ENCODE measurements around the gene BACH2.

Gene BACH2

DNA sequence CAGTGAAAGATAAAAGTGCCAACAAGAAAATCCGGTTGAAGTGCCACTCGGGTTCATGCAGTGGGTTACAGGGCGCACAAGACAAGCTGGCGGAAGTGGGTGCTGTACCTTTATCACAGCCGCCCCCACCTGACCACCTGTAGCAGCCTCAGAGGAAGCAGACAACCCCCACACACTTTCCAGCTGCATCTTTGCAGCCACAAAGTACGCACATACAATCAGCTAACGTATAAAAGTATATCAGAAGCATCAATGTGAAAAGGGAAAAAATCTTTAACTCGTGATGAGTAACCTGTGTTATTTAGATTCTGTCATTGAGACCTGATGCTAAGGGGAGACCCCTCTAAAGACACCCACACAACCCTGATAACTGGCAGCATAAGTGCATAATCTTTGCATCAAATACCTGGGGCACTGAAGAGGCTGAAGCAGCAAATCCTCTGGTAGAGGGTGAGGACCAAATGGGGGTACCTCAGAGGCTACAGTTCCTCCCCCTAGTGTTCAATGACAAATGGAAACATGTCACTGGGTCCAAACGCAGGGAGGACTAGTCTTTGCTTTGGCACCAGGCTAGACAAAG, 22.1 kb downstream of the BACH2 start:
- no peak for DNase-seq

DNA sequence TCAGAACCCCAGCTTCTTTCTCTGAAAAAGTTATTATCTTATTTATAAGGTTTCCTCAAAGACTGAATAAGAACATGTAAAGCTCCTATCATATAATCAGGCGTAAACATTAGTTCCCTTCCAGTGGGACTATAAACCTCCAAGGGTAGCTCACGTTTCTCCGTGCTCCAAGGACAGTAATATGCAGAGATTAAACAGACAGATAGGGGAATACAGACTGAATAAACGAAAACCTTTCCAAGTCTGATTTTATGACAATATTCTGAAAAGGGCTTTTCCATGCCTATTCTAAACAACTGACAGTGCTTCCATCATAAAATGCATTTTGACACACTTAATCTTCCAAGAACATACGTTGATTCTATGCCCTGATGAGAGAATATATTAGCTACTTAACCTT, 22.8 kb downstream of the BACH2 start:
- no peak for DNase-seq

DNA sequence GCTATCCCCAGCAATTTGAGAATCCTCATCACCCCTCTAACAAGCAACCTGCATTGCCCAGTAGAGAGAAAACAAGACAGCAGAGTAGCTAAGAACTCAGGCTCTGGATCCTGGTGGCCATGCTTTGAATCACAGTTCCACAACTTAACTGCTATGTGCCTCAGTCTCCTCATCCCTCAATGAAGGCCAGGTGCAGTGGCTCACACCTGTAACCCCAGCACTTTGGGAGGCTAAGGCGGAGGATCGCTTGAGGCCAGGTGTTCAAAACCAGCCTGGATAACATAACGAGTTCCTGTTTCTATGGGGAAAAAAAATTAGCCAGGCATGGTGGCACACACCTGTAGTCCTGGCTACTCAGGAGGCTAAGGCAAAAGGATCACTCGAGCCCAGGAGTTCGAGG, 23.7 kb downstream of the BACH2 start:
- DNase-seq = no peak

DNA sequence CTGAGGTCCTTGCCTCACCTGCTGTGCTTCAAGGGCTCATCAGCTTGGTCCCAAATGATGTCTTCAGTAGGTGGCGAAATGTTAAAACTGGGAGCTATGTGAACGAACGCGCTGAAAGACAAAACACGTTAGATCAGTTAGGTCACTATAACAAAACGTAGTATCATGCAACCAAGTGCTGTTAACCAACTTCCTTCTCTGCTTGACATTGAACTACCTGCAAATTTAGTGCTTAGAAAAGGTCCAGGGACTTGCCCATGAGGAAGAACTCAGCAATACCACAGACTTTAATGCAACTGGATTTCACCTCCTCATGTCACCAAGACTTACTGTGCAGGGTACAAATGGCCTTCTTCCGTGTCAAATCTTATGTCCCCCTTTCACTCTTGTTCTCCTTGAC, 24.8 kb downstream of the BACH2 start:
- DNase-seq = no peak

DNA sequence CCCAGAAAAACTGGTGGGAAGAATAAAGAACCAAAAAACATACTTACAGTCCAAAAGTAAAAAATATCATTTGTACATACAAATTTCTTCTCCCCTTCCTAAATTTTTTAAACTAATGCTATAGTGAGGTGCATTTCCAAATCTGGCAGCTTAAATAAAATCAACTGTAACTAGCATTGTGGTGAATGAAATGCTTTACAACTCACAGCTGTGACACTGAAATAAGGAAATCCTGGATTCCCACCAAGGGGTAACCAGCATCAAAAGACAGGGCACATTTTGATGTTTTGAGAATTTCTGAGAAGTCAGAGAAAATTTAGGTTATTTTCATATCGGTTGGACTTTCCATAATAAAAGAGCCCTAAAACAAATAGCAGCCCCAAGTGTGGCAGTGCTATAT, 27.3 kb downstream of the BACH2 start:
- DNase-seq = no peak

DNA sequence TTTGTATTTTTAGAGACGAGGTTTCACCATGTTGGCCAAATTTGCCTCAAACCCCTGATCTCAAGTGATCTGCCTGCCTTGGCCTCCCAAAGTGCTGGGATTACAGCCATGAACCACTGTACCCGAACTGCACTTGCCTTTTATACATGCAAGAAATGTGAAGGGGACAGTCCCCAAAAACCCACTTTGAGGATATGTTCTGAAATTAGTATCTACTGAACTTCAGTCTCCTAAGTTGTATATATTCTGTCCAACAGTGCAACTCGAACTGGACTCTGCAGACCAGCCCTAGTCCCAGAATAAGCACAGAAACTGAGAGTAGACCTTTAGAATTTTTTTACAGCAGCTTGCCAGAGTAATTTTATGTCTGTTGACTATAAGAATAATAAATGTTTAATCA, 28.5 kb downstream of the BACH2 start:
- no peak for DNase-seq

DNA sequence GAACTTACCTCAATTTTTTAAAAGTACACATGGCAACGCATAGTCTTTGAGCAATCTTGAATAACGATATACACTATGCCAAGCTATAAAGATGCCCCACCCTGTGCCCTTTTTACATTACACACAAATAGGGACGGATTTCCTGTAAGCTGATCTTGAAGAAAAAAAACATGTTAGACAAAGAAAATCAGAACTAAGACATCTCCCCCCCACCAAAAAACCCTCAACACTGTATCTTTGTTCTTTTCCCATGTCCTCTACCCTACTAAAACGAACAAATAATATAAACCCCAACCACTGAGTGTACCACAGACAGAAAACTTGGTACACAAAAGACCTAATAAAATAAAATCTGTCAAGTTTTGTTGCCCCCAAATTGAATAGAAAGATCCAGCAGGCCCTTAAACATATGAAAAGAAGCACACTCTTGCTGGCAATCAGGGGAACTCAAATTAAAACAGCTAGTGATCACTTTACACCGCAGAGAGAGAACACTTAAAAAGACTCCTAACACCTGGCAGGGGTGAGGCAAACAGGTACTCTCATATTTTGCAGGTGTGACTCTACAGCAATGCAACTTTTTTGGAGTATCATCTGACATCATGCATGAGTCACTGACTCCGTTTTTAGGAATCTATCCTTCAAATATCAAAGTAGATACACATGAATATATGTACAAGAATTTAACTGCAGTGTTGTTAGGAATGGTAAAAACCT, 29.6 kb downstream of the BACH2 start:
- peak; percentile 63 for DNase-seq

DNA sequence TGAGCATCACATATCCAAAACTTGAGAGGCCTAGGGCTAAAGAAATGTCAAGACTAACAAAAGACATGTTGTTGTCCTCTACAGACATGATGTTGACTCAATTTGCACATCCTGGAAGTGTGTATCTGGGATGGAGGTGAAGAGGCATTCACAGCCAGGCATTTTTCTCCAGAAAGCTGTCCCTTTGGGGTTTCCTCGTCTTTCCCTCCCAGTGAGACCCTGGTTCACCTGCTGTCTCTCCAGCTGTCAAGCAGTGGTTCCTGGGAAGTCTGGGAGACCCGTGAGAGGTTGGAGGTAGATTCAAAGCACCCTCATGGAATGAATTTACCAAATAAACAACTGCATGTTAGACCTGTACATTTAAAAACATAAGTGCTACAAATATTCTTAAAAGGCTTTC, 32.1 kb downstream of the BACH2 start:
- peak; percentile 68 for DNase-seq

DNA sequence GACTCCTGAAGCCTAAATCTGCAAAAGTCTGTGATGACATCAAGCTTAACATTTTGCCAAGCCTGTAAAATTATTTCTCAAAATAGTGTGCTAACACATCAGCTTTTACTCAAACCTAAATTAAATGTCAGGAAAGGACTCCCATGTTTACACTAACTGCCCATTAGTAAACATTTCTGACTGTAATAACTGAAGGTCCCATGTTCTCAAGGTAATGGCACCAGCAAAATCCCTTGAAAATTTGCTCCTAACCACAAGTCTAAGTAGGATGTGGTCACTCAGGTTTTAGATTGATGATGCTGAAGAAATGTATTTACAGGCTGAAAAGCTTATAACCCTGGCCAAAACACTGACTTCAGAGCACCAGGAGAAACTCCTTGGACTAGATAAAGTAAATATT, 33.0 kb downstream of the BACH2 start:
- DNase-seq = no peak

DNA sequence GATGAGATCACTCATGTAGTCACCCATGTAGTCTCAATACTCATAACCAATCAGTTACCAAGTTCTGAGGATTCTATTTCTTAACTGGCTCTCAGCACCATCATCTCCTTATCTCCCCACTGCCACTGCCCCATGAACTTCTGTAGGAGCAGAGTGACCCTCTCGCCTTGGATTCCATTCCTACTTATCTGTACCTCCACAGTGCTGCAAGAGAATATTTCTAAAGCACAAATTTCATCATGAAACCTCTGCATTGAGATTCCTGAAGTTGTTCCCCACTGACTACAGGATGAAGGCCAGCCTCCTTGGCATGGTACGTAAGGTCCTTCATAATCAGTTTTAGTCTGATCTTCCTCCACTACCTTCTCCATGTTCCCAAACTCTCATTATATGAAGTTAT, 34.8 kb downstream of the BACH2 start:
- no peak for DNase-seq

DNA sequence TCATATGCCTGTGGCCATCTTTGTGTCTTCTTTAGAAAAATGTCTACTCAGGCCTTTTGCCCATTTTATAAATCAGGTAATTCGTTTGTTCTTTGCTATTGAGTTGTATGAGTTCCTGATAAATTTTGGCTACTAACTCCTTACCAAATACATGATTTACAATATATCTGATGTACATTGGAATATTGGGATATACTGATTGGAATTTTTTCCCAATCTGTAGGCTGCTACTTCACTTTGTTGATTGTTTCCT, 39.2 kb downstream of the BACH2 start:
- no peak for DNase-seq

DNA sequence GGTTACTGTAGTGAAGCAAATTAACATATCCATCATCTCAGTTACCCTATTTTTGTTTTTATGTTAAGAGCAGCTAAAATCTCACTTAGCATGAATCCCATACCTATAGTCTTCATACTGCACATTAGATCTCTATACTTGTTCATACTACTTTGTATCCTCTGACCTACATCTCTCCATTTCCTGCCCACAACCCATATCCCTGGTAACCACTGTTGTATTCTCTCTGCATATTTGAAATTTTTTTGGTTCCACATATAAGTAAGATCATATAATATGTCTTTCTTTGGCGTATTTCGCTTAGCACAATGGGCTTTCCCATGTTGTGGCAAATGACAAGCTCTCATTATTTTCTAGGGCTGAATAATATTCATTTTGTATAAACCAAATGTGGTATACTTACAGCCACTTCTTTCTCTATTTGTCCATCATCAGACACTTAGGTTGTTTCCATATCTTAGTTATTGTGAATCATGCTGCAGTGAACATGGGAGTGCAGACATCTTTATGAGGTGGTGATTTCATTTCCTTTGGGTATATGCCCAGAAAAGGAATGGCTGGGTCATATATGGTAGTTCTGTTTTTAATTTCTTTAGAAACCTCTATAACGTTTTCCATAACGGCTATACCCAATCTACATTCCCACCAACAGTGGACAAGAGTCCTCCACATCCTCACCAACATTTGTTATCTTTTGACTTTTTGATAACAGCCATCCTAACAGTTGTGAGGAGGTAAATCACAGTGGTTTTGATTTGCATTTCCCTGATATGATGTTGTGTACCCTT, 39.8 kb downstream of the BACH2 start:
- DNase-seq = no peak

DNA sequence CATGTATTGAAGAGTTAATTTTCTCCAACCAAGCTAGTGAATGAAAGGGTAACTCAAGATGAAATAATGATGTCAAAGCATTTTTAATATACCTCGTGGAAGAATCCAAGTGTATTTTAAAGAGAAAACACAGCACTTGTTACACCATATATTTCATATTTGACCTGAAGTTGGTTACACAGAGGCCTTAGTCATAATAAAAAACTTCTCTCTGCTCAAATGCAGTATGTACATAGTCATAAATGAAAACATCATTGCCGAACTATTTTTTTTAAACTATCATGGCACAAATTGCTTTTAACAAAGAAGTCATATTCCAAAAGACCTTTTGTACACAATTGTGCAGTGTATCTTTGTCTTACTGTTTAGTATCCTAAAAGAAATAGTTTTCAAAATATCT, 43.0 kb downstream of the BACH2 start:
- DNase-seq = no peak

DNA sequence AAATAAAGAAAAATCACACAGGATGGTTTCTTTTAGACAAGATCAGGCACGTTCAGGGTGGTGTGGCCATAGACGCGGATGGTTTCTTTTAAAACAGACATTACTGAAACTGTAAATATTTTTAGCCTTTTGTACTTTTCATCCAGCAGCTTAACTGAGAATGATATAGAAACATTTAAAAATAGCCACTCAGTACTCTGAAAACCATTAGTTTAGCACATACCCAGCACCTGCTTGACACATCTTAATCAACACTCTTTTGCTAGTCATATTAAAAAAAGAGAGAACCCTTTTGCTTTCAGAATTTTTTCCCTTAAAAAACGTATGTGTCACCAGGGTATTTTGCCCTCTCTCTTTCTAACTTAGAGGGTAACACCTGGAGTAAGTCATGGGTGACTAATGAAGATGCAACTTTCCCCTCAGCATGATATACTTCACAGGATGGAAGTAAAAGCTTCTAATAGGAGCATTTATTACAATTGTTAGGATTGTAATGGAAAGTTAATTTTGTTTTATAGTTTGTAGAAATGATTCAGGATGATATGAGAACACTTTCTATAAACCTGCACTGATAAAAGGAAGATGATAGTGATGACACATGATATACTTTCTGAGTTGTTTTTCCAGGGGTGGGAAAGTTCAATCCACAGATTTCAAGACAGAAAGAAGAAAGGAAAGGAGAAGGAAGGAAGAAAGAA, 45.2 kb downstream of the BACH2 start:
- DNase-seq = peak; percentile 13

DNA sequence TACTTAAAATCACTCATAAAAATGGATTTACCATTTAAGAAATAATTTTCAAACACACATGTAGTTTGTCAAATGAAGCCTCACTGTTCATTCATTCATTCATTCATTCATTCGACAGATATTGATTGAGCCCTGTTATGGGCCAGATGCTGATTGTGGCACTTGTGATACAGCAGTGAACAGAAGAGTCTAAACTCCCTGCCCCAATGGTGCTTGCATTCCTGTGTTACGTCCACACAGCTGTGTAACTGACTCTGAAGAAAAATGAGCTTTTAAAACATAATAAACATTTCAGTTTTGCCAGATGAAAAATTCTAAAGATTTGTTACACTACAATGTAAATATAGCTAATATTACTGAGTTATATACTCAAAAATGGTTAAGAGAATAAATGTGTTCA, 46.2 kb downstream of the BACH2 start:
- DNase-seq = no peak

DNA sequence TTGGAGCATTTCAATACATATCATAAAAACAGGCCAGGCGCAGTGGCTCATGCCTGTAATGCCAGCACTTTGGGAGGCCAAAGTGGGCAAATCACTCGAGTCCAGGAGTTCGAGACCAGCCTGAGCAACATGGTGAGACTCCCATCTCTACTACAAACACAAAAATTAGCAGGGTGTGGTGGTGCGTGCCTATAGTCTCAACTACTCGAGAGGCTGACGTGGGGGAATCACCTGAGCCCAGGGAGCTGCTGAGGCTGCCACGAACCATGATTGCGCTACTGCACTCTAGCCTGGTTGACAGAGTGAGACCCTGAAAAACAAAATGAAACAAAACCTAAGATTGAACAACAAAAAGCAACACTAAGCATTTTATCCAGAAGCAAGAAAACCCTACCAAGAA, 47.2 kb downstream of the BACH2 start:
- no peak for DNase-seq

DNA sequence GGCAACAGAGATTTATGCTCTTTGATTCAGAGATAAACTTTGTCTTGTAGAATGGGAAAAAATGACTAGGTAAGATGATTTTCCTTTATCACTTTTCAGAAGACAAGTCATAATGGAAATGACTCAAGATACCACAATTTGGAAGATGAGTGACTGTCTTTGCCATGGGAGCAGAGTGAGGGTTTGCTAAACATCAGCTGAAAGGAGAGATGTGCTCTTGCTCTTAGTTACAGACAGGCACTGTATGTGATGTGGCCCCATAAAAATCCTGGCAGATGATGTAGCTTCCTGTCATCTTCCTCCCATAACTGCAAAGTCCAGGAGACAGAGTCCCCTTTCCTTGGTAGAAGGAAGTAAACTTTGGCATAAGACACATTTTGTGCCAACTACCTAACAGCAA, 47.6 kb downstream of the BACH2 start:
- no peak for DNase-seq

DNA sequence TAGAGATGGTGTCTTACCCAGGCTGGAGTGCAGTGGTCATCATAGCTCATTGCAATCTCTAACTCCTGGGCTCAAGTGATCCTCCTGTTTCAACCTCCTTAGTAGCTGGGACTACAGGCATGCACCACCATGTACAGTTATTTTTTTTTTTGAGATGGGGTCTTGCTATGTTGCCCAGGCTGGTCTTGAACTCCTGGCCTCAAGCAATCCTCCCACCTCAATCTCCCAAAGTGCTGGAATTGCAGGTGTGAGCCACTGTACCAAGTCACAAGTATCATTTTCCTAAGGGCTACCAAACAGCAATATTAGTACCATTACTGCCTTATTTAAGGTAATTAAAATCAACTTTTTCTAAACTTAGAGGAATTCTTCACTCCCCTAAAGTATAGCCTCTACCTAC, 49.4 kb downstream of the BACH2 start:
- no peak for DNase-seq

DNA sequence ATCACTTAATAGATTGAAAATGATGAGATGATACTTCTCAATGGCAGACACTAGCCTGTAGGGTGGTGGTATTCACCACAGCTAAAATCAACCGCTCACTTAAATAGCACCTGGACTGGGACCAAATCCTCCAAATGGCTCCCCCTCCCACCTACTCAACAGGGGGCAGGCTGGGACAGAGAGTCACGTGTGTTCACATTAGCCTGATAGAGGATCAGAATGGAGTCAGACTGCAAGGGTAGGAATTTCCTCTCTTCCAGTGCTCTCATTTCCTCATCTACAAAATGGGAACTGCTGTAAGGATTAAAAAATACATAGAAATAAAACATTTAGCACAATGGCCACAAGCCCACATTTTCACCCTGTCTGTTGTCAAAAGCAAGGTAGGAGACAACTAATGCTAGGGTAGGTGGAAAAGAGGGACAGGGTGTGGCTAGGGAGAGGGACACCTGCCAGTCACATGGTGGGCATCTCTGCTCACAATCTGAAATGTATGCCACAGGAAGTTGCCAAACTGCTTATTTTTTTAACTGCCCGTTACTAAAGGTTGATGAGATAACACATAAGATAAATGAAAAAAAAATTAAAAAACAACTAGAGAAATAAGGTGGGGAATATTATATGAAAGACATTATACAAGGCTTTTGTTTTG, 55.3 kb downstream of the BACH2 start:
- peak; percentile 57 for DNase-seq

DNA sequence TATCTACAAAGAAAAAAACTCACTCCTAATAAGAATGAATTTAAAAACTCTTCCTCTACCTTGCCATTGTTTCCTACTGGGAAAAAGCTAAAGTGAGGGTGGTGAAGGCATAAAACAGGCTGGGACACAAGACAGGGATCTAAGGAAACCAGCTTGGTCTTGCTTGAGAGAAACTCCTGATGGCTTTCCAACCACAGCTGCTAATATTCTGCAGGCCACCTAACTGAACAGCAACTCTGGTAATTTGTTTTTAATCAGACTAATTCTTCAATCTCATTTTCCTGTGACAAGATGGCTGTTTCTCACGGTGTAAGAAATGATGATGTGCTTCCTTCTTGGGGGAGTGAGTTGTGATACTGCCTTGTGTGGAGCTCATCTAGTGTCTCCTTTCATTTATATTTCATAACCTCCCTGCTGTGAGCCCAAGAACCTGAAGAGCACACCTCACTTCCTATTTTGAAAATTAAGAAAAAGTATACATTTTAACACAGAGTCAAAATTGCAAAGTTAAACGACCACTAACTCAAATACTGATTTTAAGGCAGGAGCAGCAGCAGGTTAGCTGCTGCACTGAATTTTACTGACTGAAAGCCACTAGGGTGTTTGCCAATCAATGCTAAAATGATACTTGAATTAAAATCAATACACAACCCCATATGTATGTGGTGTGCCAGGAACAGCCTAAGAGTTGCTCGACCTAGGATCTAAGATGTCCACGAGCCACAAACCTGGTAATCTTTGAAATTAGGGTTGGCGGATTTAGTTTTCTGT, 58.0 kb downstream of the BACH2 start:
- DNase-seq = no peak

DNA sequence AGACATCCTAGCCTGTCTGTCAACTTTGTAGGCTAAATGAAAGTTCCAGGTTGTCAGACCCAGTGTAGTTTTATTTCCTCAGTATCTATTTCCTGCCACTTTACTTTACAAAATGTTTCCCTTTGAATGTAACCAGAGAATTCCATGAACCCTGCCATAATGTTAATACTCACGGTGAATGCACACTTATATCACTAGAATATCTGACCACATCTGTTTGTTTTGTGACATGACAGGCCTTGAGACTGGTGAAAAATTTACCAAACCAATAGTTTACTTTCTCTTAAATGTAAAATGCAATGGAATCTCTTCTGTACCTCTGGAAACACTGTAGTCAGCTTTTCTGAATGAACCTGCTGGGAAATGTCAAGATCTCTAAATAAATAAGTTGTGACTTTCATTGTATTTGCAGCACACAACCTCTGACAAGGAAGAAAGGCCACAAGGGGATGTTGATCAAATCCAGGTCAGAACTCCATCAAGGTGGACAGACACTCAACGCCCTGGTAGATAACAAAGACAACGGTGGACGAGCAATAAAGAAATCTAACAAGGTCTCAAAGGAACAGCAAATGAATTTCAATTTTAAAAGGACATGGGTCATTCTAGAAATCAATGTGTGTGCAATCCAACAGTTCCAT, 59.2 kb downstream of the BACH2 start:
- no peak for DNase-seq

DNA sequence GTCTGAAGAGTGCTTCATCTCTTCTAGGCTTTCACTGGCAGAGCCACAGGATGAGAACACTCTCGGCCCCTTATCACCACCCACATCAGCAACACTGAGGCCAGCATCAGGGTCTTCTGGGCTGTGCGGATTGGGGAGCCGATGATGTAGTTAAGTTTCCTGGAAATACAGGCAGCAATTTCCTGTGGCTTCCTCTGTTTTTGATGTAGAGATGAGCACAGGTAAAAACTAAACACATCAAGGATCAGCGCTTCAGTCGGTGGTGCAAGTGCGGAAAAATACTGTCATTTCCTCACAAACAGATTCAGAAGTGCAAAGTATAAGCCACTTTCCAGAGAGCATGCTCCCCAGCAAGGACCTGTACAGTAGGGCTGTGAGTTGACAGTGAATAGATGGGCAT, 62.6 kb downstream of the BACH2 start:
- DNase-seq = no peak
